ENCODE data around the gene PRSS56. TPM values are rescaled to one million over a fixed set of nuclear protein-coding genes. Genes with fewer than 3 reads are reported as not detected.

The PRSS56 gene
- total RNA-seq, 1 donor from 2014 or later: not detected

DNA sequence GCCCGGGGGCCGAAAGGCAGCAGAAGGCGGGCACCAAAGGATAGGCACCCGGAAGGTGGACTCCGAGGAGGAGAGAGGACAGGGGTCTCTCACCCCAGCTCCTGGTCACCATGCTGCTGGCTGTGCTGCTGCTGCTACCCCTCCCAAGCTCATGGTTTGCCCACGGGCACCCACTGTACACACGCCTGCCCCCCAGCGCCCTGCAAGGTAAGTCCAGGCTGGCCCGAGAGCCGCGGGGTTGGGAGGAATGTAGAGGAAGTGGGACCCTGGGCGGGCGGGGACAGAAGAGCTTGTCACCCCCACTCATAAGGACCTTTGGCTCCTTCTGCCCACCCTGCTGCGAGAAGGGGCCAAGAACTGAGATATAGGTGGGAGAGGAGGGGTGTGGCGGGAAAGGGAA lies 301 bp downstream of the PRSS56 start:
- Histone ChIP-seq H3K36me3 (ENCODE audit: insufficient read depth, low read length) (no peaks in the 10 kb centered on the region), H2AFZ (ENCODE audit: low read depth, low read length) (no peak overlapping the region), H3K79me2 (ENCODE audit: insufficient read depth, low read length) (no peaks in the 10 kb centered on the region), H3K27me3 (ENCODE audit: insufficient read depth, low read length) (peaks cover 55% of the 10 kb centered on the region), H3K27ac (ENCODE audit: low read depth, low read length) (no peak overlapping the region), H3K9ac (ENCODE audit: low read length) (no peak overlapping the region), H3K4me2 (ENCODE audit: low read length) (no peak overlapping the region), H3K4me1 (ENCODE audit: insufficient read depth, low read length) (no peaks in the 10 kb centered on the region), H3K9me3 (ENCODE audit: insufficient read depth, low read depth, low read length) (no peaks in the 10 kb centered on the region), H3K4me3 (ENCODE audit: insufficient read depth, low read depth, low read length) (no peak overlapping the region), H4K20me1 (ENCODE audit: insufficient read depth, low read length) (peaks cover 5% of the 10 kb centered on the region)
- Mint-ChIP-seq H3K36me3 (ENCODE audit: low read depth, unreplicated experiment) (no peaks in the 10 kb centered on the region), H3K4me1 (ENCODE audit: low read depth, unreplicated experiment) (peaks cover 2% of the 10 kb centered on the region), H3K27ac (ENCODE audit: unreplicated experiment) (no peak overlapping the region), H3K9me3 (ENCODE audit: unreplicated experiment) (peaks cover 2% of the 10 kb centered on the region), H3K27me3 (ENCODE audit: low read depth, unreplicated experiment) (peaks cover 54% of the 10 kb centered on the region), H3K4me3 (ENCODE audit: unreplicated experiment) (no peak overlapping the region)
- FAIRE-seq (no peak), DNase-seq (ENCODE audit: low read depth) (no peak)
- peak; percentile 11 for TF ChIP-seq EZH2 (IDR thresholded peaks at IDR 0.05; ENCODE audit: insufficient read depth, low read length)
- TF ChIP-seq, protein P1, sequence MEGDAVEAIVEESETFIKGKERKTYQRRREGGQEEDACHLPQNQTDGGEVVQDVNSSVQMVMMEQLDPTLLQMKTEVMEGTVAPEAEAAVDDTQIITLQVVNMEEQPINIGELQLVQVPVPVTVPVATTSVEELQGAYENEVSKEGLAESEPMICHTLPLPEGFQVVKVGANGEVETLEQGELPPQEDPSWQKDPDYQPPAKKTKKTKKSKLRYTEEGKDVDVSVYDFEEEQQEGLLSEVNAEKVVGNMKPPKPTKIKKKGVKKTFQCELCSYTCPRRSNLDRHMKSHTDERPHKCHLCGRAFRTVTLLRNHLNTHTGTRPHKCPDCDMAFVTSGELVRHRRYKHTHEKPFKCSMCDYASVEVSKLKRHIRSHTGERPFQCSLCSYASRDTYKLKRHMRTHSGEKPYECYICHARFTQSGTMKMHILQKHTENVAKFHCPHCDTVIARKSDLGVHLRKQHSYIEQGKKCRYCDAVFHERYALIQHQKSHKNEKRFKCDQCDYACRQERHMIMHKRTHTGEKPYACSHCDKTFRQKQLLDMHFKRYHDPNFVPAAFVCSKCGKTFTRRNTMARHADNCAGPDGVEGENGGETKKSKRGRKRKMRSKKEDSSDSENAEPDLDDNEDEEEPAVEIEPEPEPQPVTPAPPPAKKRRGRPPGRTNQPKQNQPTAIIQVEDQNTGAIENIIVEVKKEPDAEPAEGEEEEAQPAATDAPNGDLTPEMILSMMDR (IDR thresholded peaks at IDR 0.05; ENCODE audit: insufficient read depth, low read depth, low read length): no peak

DNA sequence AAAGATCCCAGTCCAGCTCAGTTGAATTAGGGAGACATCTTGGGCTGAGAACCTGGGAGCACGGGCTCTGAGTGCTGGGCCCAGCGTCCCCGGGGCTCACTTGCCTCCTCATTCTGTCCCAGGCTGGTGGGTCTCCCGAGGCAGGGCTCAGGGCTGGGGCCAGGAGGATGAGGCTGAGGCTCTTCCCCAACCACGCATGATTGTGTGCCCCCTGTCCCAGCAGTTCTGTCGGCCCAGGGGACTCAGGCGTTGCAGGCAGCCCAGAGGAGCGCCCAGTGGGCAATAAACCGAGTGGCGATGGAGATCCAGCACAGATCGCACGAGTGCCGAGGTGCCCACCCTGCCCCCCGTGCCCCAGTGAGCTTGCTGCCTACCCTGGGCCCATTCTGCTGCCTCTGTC lies 910 bp downstream of the PRSS56 start:
- no peaks in the 10 kb centered on the region for H3K36me3 ChIP-seq (ENCODE audit: insufficient read depth, low read length)
- peaks cover 2% of the 10 kb centered on the region for H3K9me3 Mint-ChIP-seq (ENCODE audit: unreplicated experiment)
- no peak for DNase-seq (ENCODE audit: low read depth)
- no peak overlapping the region for H3K4me3 ChIP-seq (ENCODE audit: insufficient read depth, low read depth, low read length)
- peaks cover 50% of the 10 kb centered on the region for H3K27me3 ChIP-seq (ENCODE audit: insufficient read depth, low read length)
- peaks cover 2% of the 10 kb centered on the region for H3K4me1 Mint-ChIP-seq (ENCODE audit: low read depth, unreplicated experiment)
- no peaks in the 10 kb centered on the region for H3K9me3 ChIP-seq (ENCODE audit: insufficient read depth, low read depth, low read length)
- no peak overlapping the region for H2AFZ ChIP-seq (ENCODE audit: low read depth, low read length)
- no peak overlapping the region for H3K4me2 ChIP-seq (ENCODE audit: low read length)
- no peak overlapping the region for H3K4me3 Mint-ChIP-seq (ENCODE audit: unreplicated experiment)
- no peaks in the 10 kb centered on the region for H3K79me2 ChIP-seq (ENCODE audit: insufficient read depth, low read length)
- H3K27me3 Mint-ChIP-seq (ENCODE audit: low read depth, unreplicated experiment): peaks cover 51% of the 10 kb centered on the region
- no peaks in the 10 kb centered on the region for H3K36me3 Mint-ChIP-seq (ENCODE audit: low read depth, unreplicated experiment)
- H3K4me1 ChIP-seq (ENCODE audit: insufficient read depth, low read length): no peaks in the 10 kb centered on the region
- no peak overlapping the region for H3K9ac ChIP-seq (ENCODE audit: low read length)
- H4K20me1 ChIP-seq (ENCODE audit: insufficient read depth, low read length): peaks cover 5% of the 10 kb centered on the region
- TF ChIP-seq EZH2 (IDR thresholded peaks at IDR 0.05; ENCODE audit: insufficient read depth, low read length): no peak
- TF ChIP-seq, protein P1 (IDR thresholded peaks at IDR 0.05; ENCODE audit: insufficient read depth, low read depth, low read length): no peak
- no peak overlapping the region for H3K27ac Mint-ChIP-seq (ENCODE audit: unreplicated experiment)
- FAIRE-seq: no peak
- H3K27ac ChIP-seq (ENCODE audit: low read depth, low read length): no peak overlapping the region

DNA sequence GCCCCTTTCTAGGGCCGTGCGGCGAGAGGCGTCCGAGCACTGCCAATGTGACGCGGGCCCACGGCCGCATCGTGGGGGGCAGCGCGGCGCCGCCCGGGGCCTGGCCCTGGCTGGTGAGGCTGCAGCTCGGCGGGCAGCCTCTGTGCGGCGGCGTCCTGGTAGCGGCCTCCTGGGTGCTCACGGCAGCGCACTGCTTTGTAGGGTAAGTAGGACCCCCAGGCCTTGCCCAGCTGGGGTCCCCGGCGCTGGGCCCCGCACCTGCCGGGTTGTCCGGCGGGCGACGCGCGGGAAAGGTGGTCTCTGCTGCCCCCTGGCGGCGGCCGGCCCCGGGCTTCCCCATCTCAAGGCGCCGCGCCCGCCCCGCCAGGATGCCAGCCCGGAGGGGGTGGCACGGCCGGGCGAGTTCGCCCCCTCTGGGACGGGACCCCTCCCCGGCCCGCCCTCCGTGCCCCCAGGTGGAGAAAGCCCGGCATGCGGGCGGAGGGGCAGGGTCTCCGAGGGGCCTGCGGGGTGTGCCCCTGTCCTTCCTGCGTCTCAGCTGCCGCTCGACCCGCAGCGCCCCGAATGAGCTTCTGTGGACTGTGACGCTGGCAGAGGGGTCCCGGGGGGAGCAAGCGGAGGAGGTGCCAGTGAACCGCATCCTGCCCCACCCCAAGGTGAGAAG lies 1.9 kb downstream of the PRSS56 start:
- Histone ChIP-seq H3K4me1 (ENCODE audit: insufficient read depth, low read length) (no peaks in the 10 kb centered on the region), H3K9me3 (ENCODE audit: insufficient read depth, low read depth, low read length) (no peaks in the 10 kb centered on the region), H3K79me2 (ENCODE audit: insufficient read depth, low read length) (no peaks in the 10 kb centered on the region), H4K20me1 (ENCODE audit: insufficient read depth, low read length) (peaks cover 5% of the 10 kb centered on the region), H2AFZ (ENCODE audit: low read depth, low read length) (no peak overlapping the region), H3K36me3 (ENCODE audit: insufficient read depth, low read length) (no peaks in the 10 kb centered on the region), H3K27me3 (ENCODE audit: insufficient read depth, low read length) (peaks cover 46% of the 10 kb centered on the region), H3K9ac (ENCODE audit: low read length) (no peak overlapping the region), H3K4me2 (ENCODE audit: low read length) (peak overlapping the region; percentile 55), H3K4me3 (ENCODE audit: insufficient read depth, low read depth, low read length) (no peak overlapping the region), H3K27ac (ENCODE audit: low read depth, low read length) (no peak overlapping the region)
- Mint-ChIP-seq H3K27ac (ENCODE audit: unreplicated experiment) (no peak overlapping the region), H3K9me3 (ENCODE audit: unreplicated experiment) (peaks cover 2% of the 10 kb centered on the region), H3K4me1 (ENCODE audit: low read depth, unreplicated experiment) (peaks cover 2% of the 10 kb centered on the region), H3K4me3 (ENCODE audit: unreplicated experiment) (no peak overlapping the region), H3K27me3 (ENCODE audit: low read depth, unreplicated experiment) (peaks cover 44% of the 10 kb centered on the region), H3K36me3 (ENCODE audit: low read depth, unreplicated experiment) (no peaks in the 10 kb centered on the region)
- DNase-seq (ENCODE audit: low read depth) (no peak), FAIRE-seq (no peak)
- no peak for TF ChIP-seq EZH2 (IDR thresholded peaks at IDR 0.05; ENCODE audit: insufficient read depth, low read length)
- TF ChIP-seq, protein P1 (IDR thresholded peaks at IDR 0.05; ENCODE audit: insufficient read depth, low read depth, low read length): peak; percentile 13
